T-helper 22 cell (primary cell): ENCODE results near the gene KCTD5.

Experiments
- DNase-seq: peaks from one replicate; pipeline ENCODE4 v3.0.0-alpha.2; 2020; ENCODE audit warnings: low read depth

The KCTD5 gene

GRCh38 chr16:2752035-2752849 lies 69.9 kb downstream of the KCTD5 start, which contains the start of gene SRRM2:
TSS of gene SRRM2 (plus strand) at chr16:2752638. CDS start at chr16:2756365, 3,727 bp downstream.
- peak; percentile 86 for DNase-seq

- DNase-seq = peak; percentile 43
These were observed 70.8 kb downstream of the KCTD5 start for GRCh38 chr16:2752850-2753732.

DNA sequence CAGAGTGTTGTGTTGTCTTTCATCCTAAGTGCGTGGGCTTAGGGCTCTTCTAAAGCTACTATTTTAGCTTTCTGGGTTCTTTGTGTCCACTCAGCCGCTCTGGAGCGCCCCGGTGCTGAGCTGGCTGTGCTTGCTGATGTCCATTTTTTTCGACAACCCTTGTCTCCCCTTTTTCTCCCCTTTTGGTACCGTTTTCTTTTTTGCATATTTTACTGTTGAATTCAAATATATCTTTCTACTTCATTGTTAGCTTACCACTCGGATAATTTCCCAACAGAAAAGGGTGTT lies 71.4 kb downstream of the KCTD5 start:
- DNase-seq = no peak

GRCh38 chr16:2755158-2755557 lies 72.8 kb downstream of the KCTD5 start:
- DNase-seq = no peak

GRCh38 chr16:2756288-2757015 lies 74.1 kb downstream of the KCTD5 start:
- no peak for DNase-seq

GRCh38 chr16:2757344-2757743 lies 75.0 kb downstream of the KCTD5 start:
- no peak for DNase-seq
